Endothelial cell of umbilical vein (primary cell): ENCODE results near the gene PPCDC. TPM values are rescaled to one million over a fixed set of nuclear protein-coding genes. Genes with fewer than 3 reads are reported as not detected.

Source experiments
- BruUV-seq: library from RNA; stranded (reverse); fragments of 400-500 nt; replicated peaks from 2 replicates; lab custom pipeline; 2021; lab: Mats Ljungman, UMichigan
- CTCF ChIA-PET: fragments of 300-600, 350-600 bp; sonication (Branson Sonifier 250); formaldehyde crosslinking; loops from one replicate; lab custom pipeline; 2021; ENCODE audit warnings: antibody characterized with exemption, inconsistent platforms; lab: Charles Lee
- POLR2A ChIA-PET: fragments of 300-600, 350-600 bp; sonication (Branson Sonifier 250); formaldehyde crosslinking; loops from one replicate; lab custom pipeline; 2021; ENCODE audit warnings: antibody characterized with exemption, inconsistent platforms; lab: Charles Lee
- DNase-seq: peaks from one replicate; pipeline ENCODE4 v3.0.0-alpha.2; 2011; ENCODE audit warnings: low read depth, low spot score
- FAIRE-seq: peaks from 2 replicates; lab custom pipeline; 2011; peaks lifted over from hg19 to GRCh38; lab: Jason Lieb, UNC
- H2AFZ ChIP-seq: 2 replicates; pipeline ENCODE4 v1.6.0; 2012; ENCODE audit warnings: low read depth, low read length, control low read depth, inconsistent platforms
- H3K27ac ChIP-seq: 2 replicates; pipeline ENCODE4 v1.5.1; 2011; ENCODE audit warnings: low read depth, mild to moderate bottlenecking, control low read depth, low read length, moderate library complexity; ENCODE audit not compliant: insufficient read depth
- H3K27me3 ChIP-seq, 2 experiments: 2 replicates each; pipeline versions ENCODE4 v1.6.0 to v1.6.1; 2011; ENCODE audit warnings: low read length in 2 of 2, mixed read lengths in 1 of 2; ENCODE audit not compliant: control insufficient read depth in 2 of 2, insufficient read depth in 2 of 2
- H3K36me3 ChIP-seq, 2 experiments: 2 replicates in 1 of 2; 3 replicates in 1 of 2; pipeline ENCODE4 v1.5.1; 2011; ENCODE audit warnings: low read length in 2 of 2, mild to moderate bottlenecking in 1 of 2, moderate library complexity in 1 of 2; ENCODE audit not compliant: control insufficient read depth in 2 of 2, insufficient read depth in 2 of 2; ENCODE audit errors: extremely low read depth in 1 of 2
- H3K4me1 ChIP-seq: 3 replicates; pipeline ENCODE4 v1.5.1; 2011; ENCODE audit warnings: mild to moderate bottlenecking, low read length; ENCODE audit not compliant: control insufficient read depth, insufficient read depth; ENCODE audit errors: extremely low read depth
- H3K4me2 ChIP-seq: 2 replicates; pipeline ENCODE4 v1.6.1; 2011; ENCODE audit warnings: low read length, control low read depth, mixed read lengths; ENCODE audit not compliant: insufficient read depth
- H3K4me3 ChIP-seq, 3 experiments: fragments of 200-600 bp in 1 of 3; sonication (generic), shearing (Covaris generic) in 1 of 3; replicated peaks in 1 of 3; 2 replicates each; pipeline ENCODE4 v1.5.1; 2011 to 2016; ENCODE audit warnings: control low read depth in 3 of 3, low read length in 3 of 3, mild to moderate bottlenecking in 2 of 3, inconsistent platforms in 1 of 3, low read depth in 1 of 3, moderate library complexity in 1 of 3; ENCODE audit not compliant: insufficient read depth in 1 of 3
- H3K79me2 ChIP-seq: 2 replicates; pipeline ENCODE4 v1.6.0; 2012; ENCODE audit warnings: low read length, inconsistent platforms; ENCODE audit not compliant: control insufficient read depth, insufficient read depth
- H3K9ac ChIP-seq: replicated peaks from 2 replicates; pipeline ENCODE3; 2011; ENCODE audit warnings: low read length, control low read depth; ENCODE audit not compliant: insufficient read depth; ENCODE audit errors: extremely low read depth
- H3K9me1 ChIP-seq: replicated peaks from 3 replicates; pipeline ENCODE4 v1.6.0; 2011; ENCODE audit warnings: mild to moderate bottlenecking, low read length; ENCODE audit not compliant: control insufficient read depth, insufficient read depth; ENCODE audit errors: extremely low read depth
- H3K9me3 ChIP-seq: replicated peaks from 2 replicates; pipeline ENCODE4 v1.5.1; 2012; ENCODE audit warnings: low read length, inconsistent platforms; ENCODE audit not compliant: control insufficient read depth, insufficient read depth
- H4K20me1 ChIP-seq: replicated peaks from 2 replicates; pipeline ENCODE3; 2011; ENCODE audit warnings: mild to moderate bottlenecking, low read length; ENCODE audit not compliant: control insufficient read depth, insufficient read depth; ENCODE audit errors: extremely low read depth
- EZH2 ChIP-seq: IDR thresholded peaks from 2 replicates; pipeline ENCODE4 v1.6.1; 2012; ENCODE audit warnings: borderline replicate concordance, low read depth, mild to moderate bottlenecking, moderate library complexity, low read length, inconsistent platforms; ENCODE audit not compliant: severe bottlenecking
- FOS ChIP-seq: IDR thresholded peaks from 2 replicates; pipeline ENCODE4 v1.6.1; 2011; ENCODE audit warnings: mild to moderate bottlenecking, low read length, moderate library complexity, borderline replicate concordance; ENCODE audit not compliant: insufficient read depth
- GATA2 ChIP-seq: IDR thresholded peaks from 2 replicates; pipeline ENCODE4 v1.7.0; 2011; ENCODE audit warnings: low read depth, mild to moderate bottlenecking, moderate library complexity, mixed read lengths, low read length; ENCODE audit not compliant: insufficient read length, insufficient read depth
- MYC ChIP-seq: IDR thresholded peaks from one replicate; pipeline ENCODE4 v1.6.1; 2011; ENCODE audit warnings: mild to moderate bottlenecking, low read depth, low read length
- POLR2AphosphoS5 ChIP-seq: IDR thresholded peaks from 2 replicates; pipeline ENCODE4 v1.6.1; 2012; ENCODE audit warnings: low read depth, mild to moderate bottlenecking, control low read depth, low read length, moderate library complexity; ENCODE audit not compliant: insufficient read depth
- dilution Hi-C: fragments of 300-500 bp; cut with MboI; formaldehyde crosslinking; loops from one replicate; pipeline ENCODE4 v1.15.0; 2019; ENCODE audit warnings: low sequenced_read_pairs; ENCODE audit not compliant: extremely low pct_ligation_motif_present
- intact Hi-C: fragments of 100-400 bp; cut with micrococcal nuclease; formaldehyde crosslinking; loops from one replicate; pipeline ENCODE4 v1.10.0; 2022
- polyA plus RNA-seq, 4 experiments: library from polyadenylated mRNA; depleted of rRNA in 3 of 4; stranded (reverse) in 3 of 4; unstranded in 1 of 4; fragments of >200 nt; gene quantifications; 2 replicates each; pipeline versions ENCODE4 v1.2.1 to v1.2.3, GENCODE V29; 2011 to 2012; ENCODE audit warnings: missing spikeins in 1 of 4
- total RNA-seq: library from RNA; stranded (reverse); gene quantifications from 2 replicates; pipeline ENCODE4 v1.2.3, GENCODE V29; 2021
- TF ChIP-seq, protein P1 (sequence below): IDR thresholded peaks from 2 replicates; pipeline ENCODE4 v1.6.1; 2011; ENCODE audit not compliant: insufficient read depth, insufficient read length
- TF ChIP-seq, protein P2 (sequence below), 2 donors: IDR thresholded peaks; 1 replicate in 1 of 2; 2 replicates in 1 of 2; pipeline ENCODE4 v1.5.1; 2011; ENCODE audit warnings: low read length in 2 of 2, mild to moderate bottlenecking in 2 of 2, moderate library complexity in 2 of 2, control low read depth in 1 of 2, inconsistent platforms in 1 of 2, low read depth in 1 of 2; ENCODE audit not compliant: insufficient read depth in 1 of 2; ENCODE audit errors: extremely low read depth in 1 of 2

PPCDC gene
- total and polyA plus RNA-seq, 2 donors (not counting 3 experiments of a cell fraction or from before 2014, with no cell fraction given), result 14.5 to 21.4 TPM

- no peak overlapping the region for H3K4me3 ChIP-seq
- TF ChIP-seq FOS, result no peak
- TF ChIP-seq POLR2AphosphoS5, result no peak
- no peak for TF ChIP-seq GATA2
- TF ChIP-seq MYC, result no peak
- TF ChIP-seq, protein P1, sequence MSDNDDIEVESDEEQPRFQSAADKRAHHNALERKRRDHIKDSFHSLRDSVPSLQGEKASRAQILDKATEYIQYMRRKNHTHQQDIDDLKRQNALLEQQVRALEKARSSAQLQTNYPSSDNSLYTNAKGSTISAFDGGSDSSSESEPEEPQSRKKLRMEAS, result no peak
- TF ChIP-seq, protein P2, sequence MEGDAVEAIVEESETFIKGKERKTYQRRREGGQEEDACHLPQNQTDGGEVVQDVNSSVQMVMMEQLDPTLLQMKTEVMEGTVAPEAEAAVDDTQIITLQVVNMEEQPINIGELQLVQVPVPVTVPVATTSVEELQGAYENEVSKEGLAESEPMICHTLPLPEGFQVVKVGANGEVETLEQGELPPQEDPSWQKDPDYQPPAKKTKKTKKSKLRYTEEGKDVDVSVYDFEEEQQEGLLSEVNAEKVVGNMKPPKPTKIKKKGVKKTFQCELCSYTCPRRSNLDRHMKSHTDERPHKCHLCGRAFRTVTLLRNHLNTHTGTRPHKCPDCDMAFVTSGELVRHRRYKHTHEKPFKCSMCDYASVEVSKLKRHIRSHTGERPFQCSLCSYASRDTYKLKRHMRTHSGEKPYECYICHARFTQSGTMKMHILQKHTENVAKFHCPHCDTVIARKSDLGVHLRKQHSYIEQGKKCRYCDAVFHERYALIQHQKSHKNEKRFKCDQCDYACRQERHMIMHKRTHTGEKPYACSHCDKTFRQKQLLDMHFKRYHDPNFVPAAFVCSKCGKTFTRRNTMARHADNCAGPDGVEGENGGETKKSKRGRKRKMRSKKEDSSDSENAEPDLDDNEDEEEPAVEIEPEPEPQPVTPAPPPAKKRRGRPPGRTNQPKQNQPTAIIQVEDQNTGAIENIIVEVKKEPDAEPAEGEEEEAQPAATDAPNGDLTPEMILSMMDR (IDR thresholded peaks at IDR 0.05; ENCODE audit: extremely low read depth in 1 of 2, insufficient read depth in 1 of 2, low read depth in 1 of 2, low read length in 2 of 2), result no peak
- no peak for TF ChIP-seq EZH2
- H4K20me1 ChIP-seq, result no peaks in the 10 kb centered on the region
- H3K4me1 ChIP-seq, result no peaks in the 10 kb centered on the region
- intact Hi-C loops, result no loop called here
- FAIRE-seq (no peak), DNase-seq (no peak)
- POLR2A ChIA-PET, result no interaction called here
- CTCF ChIA-PET, result interaction anchor here (0.6 to 2.7 kb wide), 3 partner anchors 15 to 120 kb away, joined by 3 to 7 read pairs (median 3); partner anchors contain the start of gene C15orf39
- H2AFZ ChIP-seq, result no peak overlapping the region
- H3K36me3 ChIP-seq, result no peaks in the 10 kb centered on the region
- H3K9me3 ChIP-seq, result no peaks in the 10 kb centered on the region
- H3K79me2 ChIP-seq, result no peaks in the 10 kb centered on the region
- dilution Hi-C loops, result no loop called here
- no peaks in the 10 kb centered on the region for H3K27me3 ChIP-seq
- H3K9me1 ChIP-seq, result no peaks in the 10 kb centered on the region
- BruUV-seq, result no TSS peak
- no peak overlapping the region for H3K4me2 ChIP-seq
- H3K27ac ChIP-seq, result no peak overlapping the region
- H3K9ac ChIP-seq, result no peak overlapping the region
Observed at GRCh38 chr15:75081150-75081549, 57.8 kb downstream of the PPCDC start.
